A549 (cell line): ENCODE data around the gene BTBD10. TPM values are rescaled to one million over a fixed set of nuclear protein-coding genes. Genes with fewer than 3 reads are reported as not detected.

Experiments
- ATAC-seq, 2 experiments: fragments of 200-7000 bp in 1 of 2; fragments of >200 bp in 1 of 2; cut with Nextera tagmentation in 1 of 2; cut with Tn5 transposase in 1 of 2; 3 replicates each; pipeline versions ENCODE4 v1.8.0 to v1.9.1; 2018 to 2020; ENCODE audit warnings: mild to moderate bottlenecking in 1 of 2, moderate library complexity in 1 of 2
- CTCF ChIA-PET: fragments of 300-600 bp; sonication (Branson Sonifier 250); formaldehyde crosslinking; extraction: SDS; loops from one replicate; lab custom pipeline; 2021; ENCODE audit warnings: antibody characterized with exemption, inconsistent platforms; lab: Yijun Ruan, JAX
- POLR2A ChIA-PET: fragments of 350-600 bp; formaldehyde crosslinking; extraction: SDS; loops from one replicate; lab custom pipeline; 2021; ENCODE audit warnings: antibody characterized with exemption, inconsistent platforms; lab: Yijun Ruan, JAX
- DNase-seq, 2 experiments: peaks; one replicate each; pipeline versions ENCODE4 v3.0.0 to v3.0.0-alpha.2; 2011 to 2016; ENCODE audit warnings: low read depth in 1 of 2, low spot score in 1 of 2
- FAIRE-seq: peaks from 2 replicates; lab custom pipeline; 2011; peaks lifted over from hg19 to GRCh38; lab: Jason Lieb, UNC
- H3K27ac ChIP-seq, 2 experiments: fragments of >200 bp; sonication (Bioruptor Twin); formaldehyde crosslinking; 3 replicates each; pipeline ENCODE4 v1.5.1; 2016 to 2017
- H3K4me1 ChIP-seq: fragments of >200 bp; sonication (Bioruptor Twin); formaldehyde crosslinking; 3 replicates; pipeline ENCODE4 v1.6.1; 2016
- H3K4me2 ChIP-seq: fragments of >200 bp; sonication (Bioruptor Twin); formaldehyde crosslinking; 3 replicates; pipeline ENCODE4 v1.6.1; 2016
- H3K4me3 ChIP-seq: fragments of >200 bp; sonication (Bioruptor Twin); formaldehyde crosslinking; 3 replicates; pipeline ENCODE4 v1.5.1; 2016
- H3K9me3 ChIP-seq: fragments of >200 bp; sonication (Bioruptor Twin); formaldehyde crosslinking; 3 replicates; pipeline ENCODE4 v1.6.1; 2016
- BCL3 ChIP-seq: fragments of >200 bp; sonication (Bioruptor Twin); formaldehyde crosslinking; IDR thresholded peaks from 3 replicates; pipeline ENCODE4 v1.6.1; 2016
- CEBPB ChIP-seq, 2 experiments: fragments of >200 bp in 1 of 2; sonication (Bioruptor Twin) in 1 of 2; formaldehyde crosslinking in 1 of 2; IDR thresholded peaks; 2 replicates each; pipeline ENCODE4 v1.6.1; 2012 to 2016
- CTCF ChIP-seq: fragments of >200 bp; sonication (Bioruptor Twin); formaldehyde crosslinking; IDR thresholded peaks from 3 replicates; pipeline ENCODE4 v1.5.1; 2016
- EHF ChIP-seq: fragments of 250-450 bp; sonication (Bioruptor Pico); IDR thresholded peaks from 2 replicates; pipeline ENCODE4 v1.5.0; 2020; ENCODE audit warnings: mild to moderate bottlenecking
- ESRRA ChIP-seq: fragments of 150-350 bp; IDR thresholded peaks from 2 replicates; pipeline ENCODE4 v1.6.1; 2014; ENCODE audit warnings: mild to moderate bottlenecking, low read length, borderline replicate concordance
- MAZ ChIP-seq: fragments of 150-350 bp; IDR thresholded peaks from 2 replicates; pipeline ENCODE4 v1.6.1; 2014; ENCODE audit warnings: antibody characterized with exemption, low read depth, low read length, borderline replicate concordance
- RCOR1 ChIP-seq: fragments of 150-350 bp; IDR thresholded peaks from 2 replicates; pipeline ENCODE4 v1.6.1; 2014; ENCODE audit warnings: antibody characterized with exemption, low read length, low read depth
- TFCP2L1 ChIP-seq: fragments of 250-450 bp; sonication (Bioruptor Pico); IDR thresholded peaks from 2 replicates; pipeline ENCODE4 v1.5.0; 2021; ENCODE audit warnings: mild to moderate bottlenecking
- WGBS: methylation state at CpG from one replicate; pipeline ENCODE4 v1.1.6; 2017; ENCODE audit errors: missing lambda C conversion rate; 5-methylcytosine and 5-hydroxymethylcytosine counted together
- polyA plus RNA-seq, 4 experiments: library from polyadenylated mRNA; depleted of rRNA in 3 of 4; stranded (reverse); fragments of >200 nt; fragmentation: RNase III in 1 of 4; extraction: RNeasy Plus Mini Kit Qiagen cat#74134 plus additional on column Dnase treatment in 1 of 4; gene quantifications; 2 replicates in 3 of 4; 3 replicates in 1 of 4; pipeline ENCODE4 v1.2.3, GENCODE V29; 2011 to 2017

BTBD10 gene
- polyA plus RNA-seq, 2 of the 4 experiments (the other 2 are of a cell fraction), result 33.7 to 54.2 TPM

GRCh38 chr11:13338019-13338426 lies 125.0 kb downstream of the BTBD10 start:
- Histone ChIP-seq H3K9me3 (no peaks in the 10 kb centered on the region), H3K27ac (peak overlapping the region; percentile 95 to 98), H3K4me1 (peaks cover 91% of the 10 kb centered on the region), H3K4me2 (peak overlapping the region; percentile 92), H3K4me3 (peak overlapping the region; percentile 2; the same call in 1 of the 3 replicates)
- 3% methylated on average over 5 of the region's 5 CpGs for WGBS
- TF ChIP-seq EHF (no peak), RCOR1 (no peak), MAZ (no peak), ESRRA (0 out of 2 replicates have a peak, but pooled peaks have one; percentile 35), CTCF (no peak), BCL3 (no peak), TFCP2L1 (CRISPR knock-in tag) (no peak), CEBPB (IDR thresholded peaks at IDR 0.05) (peak; percentile 32 to 46; a peak in 1 of 4 replicates)
- DNase-seq (peak; percentile 34 to 43), FAIRE-seq (no peak), ATAC-seq (peak; percentile 5 to 11; a peak in 3 of 6 replicates)
- CTCF ChIA-PET, result interaction anchor here (1.0 to 16.2 kb wide), 7 partner anchors 9 to 155 kb away, joined by 3 to 320 read pairs (median 5); no protein-coding TSS in a partner anchor
- POLR2A ChIA-PET, result interaction anchor here (4.1 kb wide), 1 partner anchor 122 kb away, joined by 32 read pairs; no protein-coding TSS in a partner anchor

Other genes starting within 250 kb of the BTBD10 start
- gene BMAL1, start 185.4 kb downstream of the BTBD10 start, polyA plus RNA-seq (2011; rRNA removed), result 25.2 and 29.2 TPM in 2 replicates
- gene BMAL1, start 185.4 kb downstream of the BTBD10 start, polyA plus RNA-seq (2017; fragmentation: RNase III; extraction: RNeasy Plus Mini Kit Qiagen cat#74134 plus additional on column Dnase treatment), result 20.1 to 29.2 TPM (median 28.6 TPM) in 3 replicates
- gene PTH, start 32.8 kb upstream of the BTBD10 start, polyA plus RNA-seq (2011; rRNA removed), result not detected in 2 replicates
- gene PTH, start 32.8 kb upstream of the BTBD10 start, polyA plus RNA-seq (2017; fragmentation: RNase III; extraction: RNeasy Plus Mini Kit Qiagen cat#74134 plus additional on column Dnase treatment), result not detected in 3 replicates
- 111 and 119 TPM in 2 replicates for gene FAR1, start 205.4 kb upstream of the BTBD10 start, polyA plus RNA-seq (2011; rRNA removed)
- gene FAR1, start 205.4 kb upstream of the BTBD10 start, polyA plus RNA-seq (2017; fragmentation: RNase III; extraction: RNeasy Plus Mini Kit Qiagen cat#74134 plus additional on column Dnase treatment), result 41.8 to 44.3 TPM (median 42.2 TPM) in 3 replicates